ENCODE data around the gene BNIP2.

The BNIP2 gene, protein sequence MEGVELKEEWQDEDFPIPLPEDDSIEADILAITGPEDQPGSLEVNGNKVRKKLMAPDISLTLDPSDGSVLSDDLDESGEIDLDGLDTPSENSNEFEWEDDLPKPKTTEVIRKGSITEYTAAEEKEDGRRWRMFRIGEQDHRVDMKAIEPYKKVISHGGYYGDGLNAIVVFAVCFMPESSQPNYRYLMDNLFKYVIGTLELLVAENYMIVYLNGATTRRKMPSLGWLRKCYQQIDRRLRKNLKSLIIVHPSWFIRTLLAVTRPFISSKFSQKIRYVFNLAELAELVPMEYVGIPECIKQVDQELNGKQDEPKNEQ

DNA sequence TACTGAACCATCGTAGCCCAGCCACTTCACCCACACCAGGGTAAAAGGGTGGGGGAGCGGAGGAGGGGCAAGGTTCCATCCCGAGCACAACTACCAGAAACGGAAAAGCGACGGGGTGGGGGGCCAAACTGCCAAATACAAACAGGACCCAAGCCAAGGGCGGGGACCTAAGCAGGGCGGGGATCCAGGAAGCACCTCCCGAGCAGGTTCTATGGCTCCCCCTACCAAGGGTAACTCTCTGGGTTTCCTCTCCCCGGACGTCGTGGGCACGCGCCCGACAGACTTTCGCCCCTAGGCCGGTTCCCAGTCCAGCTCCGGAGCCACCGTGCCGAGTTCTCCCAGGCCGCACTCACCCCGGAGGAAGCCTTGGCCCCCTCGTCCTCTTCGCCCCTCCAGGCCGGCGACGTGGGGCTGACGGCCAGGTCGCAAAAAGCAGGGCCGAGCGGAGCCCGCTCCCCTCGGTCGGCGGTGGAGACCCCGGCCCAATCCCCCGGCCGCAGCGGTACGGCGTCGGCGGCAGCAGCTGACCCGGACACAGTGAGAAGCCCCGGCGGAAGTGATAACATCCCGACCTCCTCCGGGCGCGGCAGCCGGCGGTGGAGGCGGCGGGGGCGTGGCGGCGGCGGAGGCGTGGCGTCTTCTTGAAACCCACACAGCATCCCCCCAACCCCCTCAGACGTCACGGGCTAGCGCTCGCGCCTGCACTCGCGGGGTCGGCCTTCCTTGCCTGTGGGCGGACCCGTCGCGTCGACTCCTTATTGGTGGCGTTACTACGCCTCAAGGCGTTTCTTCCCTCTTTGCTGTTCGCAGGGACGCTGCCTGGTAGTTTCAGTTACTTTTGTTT is at the start of gene BNIP2:
TSS of gene BNIP2 (minus strand) at position 539 of the 844 bp plus-strand sequence. CDS start 6,863 bp downstream, outside the sequence.
- peak within 1 kb of the TSS; percentile 96 for H3K27ac ChIP-seq
- POLR2A ChIA-PET (ENCODE audit: low non-redundant PET), result interaction anchor here (0.7 kb wide), 1 partner anchor 13 kb away, joined by 7 read pairs; no protein-coding TSS in a partner anchor
- CTCF ChIA-PET, result interaction anchor here (0.7 kb wide), 1 partner anchor 1427 kb away, joined by 4 read pairs; no protein-coding TSS in a partner anchor
- peak; percentile 97 for DNase-seq (ENCODE audit: low spot score)
- TF ChIP-seq, protein P1, sequence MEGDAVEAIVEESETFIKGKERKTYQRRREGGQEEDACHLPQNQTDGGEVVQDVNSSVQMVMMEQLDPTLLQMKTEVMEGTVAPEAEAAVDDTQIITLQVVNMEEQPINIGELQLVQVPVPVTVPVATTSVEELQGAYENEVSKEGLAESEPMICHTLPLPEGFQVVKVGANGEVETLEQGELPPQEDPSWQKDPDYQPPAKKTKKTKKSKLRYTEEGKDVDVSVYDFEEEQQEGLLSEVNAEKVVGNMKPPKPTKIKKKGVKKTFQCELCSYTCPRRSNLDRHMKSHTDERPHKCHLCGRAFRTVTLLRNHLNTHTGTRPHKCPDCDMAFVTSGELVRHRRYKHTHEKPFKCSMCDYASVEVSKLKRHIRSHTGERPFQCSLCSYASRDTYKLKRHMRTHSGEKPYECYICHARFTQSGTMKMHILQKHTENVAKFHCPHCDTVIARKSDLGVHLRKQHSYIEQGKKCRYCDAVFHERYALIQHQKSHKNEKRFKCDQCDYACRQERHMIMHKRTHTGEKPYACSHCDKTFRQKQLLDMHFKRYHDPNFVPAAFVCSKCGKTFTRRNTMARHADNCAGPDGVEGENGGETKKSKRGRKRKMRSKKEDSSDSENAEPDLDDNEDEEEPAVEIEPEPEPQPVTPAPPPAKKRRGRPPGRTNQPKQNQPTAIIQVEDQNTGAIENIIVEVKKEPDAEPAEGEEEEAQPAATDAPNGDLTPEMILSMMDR (conservative IDR thresholded peaks at IDR 0.05; ENCODE audit: low read depth), result no peak

DNA sequence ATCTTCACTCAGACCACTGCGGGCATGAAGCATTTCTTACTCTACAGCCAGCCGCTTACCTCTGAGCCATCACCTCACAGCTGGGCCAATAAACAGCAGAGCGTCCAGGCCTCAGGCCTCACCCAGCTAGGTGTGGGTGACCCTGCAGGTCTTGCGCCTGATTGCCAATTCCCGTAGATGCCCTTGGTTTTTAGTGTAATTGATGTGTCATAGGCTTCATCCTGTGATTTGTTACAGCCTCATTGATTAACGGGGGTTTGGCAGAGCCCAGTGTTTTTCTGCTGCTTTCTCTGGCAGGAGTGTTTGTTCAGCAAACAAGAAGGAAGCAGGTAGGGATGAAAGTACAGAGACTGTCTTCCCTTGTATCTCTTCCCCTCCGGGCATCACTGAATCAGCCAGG is 49.6 kb upstream of the BNIP2 start:
- POLR2A ChIA-PET (ENCODE audit: low non-redundant PET), result no interaction called here
- CTCF ChIA-PET, result interaction anchor here (0.7 kb wide), 1 partner anchor 238 kb away, joined by 3 read pairs; no protein-coding TSS in a partner anchor
- H3K27ac ChIP-seq, result no peak overlapping the region
- DNase-seq (ENCODE audit: low spot score), result no peak
- TF ChIP-seq, protein P1 (conservative IDR thresholded peaks at IDR 0.05; ENCODE audit: low read depth), result no peak

DNA sequence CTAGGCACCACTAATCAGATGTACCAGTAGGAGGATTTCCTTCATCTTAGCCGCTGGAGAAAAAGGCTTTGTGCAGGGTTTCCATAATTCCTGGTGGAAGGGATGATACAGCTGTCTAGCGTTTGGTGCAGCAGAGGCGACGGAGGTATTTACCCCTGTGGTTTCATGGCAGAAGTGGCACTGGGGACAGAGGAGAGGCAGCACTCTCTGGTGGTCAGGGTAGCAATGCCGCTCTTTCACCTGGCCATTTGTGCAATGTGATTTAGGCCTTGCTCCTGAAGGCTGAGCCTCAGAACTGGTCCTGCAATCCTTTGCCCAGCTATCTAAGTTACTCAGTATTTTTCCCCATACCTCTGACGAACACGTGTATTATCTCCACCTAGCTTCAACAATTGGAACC is 47.1 kb upstream of the BNIP2 start:
- TF ChIP-seq, protein P1 (conservative IDR thresholded peaks at IDR 0.05; ENCODE audit: low read depth), result no peak
- H3K27ac ChIP-seq, result no peak overlapping the region
- no peak for DNase-seq (ENCODE audit: low spot score)
- CTCF ChIA-PET, result interaction anchor here (0.8 to 1.3 kb wide), 2 partner anchors 11 to 26 kb away, joined by 3 to 5 read pairs; no protein-coding TSS in a partner anchor
- POLR2A ChIA-PET (ENCODE audit: low non-redundant PET), result no interaction called here

DNA sequence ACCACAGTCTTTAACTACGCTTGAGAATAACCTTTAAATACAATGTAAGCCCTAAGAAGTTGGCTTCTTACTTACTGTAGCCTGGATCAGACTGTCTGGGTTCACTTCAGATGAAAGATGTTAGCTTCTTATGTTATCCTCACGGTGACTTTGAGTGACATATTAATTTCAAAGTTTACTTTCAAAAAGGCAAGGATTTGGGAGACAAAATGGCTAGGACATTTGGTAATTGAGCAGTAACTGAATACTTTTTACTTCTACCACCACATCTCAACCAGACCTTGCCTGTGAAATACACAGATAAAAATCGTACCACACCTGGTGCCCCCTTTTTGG is 36.0 kb upstream of the BNIP2 start:
- TF ChIP-seq, protein P1 (conservative IDR thresholded peaks at IDR 0.05; ENCODE audit: low read depth), result peak; percentile 45; the same call in 1 of the 2 replicates
- H3K27ac ChIP-seq, result no peak overlapping the region
- ChIA-PET POLR2A (ENCODE audit: low non-redundant PET) (no interaction called here), CTCF (interaction anchor here (0.6 to 1.4 kb wide), 14 partner anchors 9 to 1272 kb away, joined by 3 to 13 read pairs (median 4); no protein-coding TSS in a partner anchor)
- DNase-seq (ENCODE audit: low spot score), result no peak

DNA sequence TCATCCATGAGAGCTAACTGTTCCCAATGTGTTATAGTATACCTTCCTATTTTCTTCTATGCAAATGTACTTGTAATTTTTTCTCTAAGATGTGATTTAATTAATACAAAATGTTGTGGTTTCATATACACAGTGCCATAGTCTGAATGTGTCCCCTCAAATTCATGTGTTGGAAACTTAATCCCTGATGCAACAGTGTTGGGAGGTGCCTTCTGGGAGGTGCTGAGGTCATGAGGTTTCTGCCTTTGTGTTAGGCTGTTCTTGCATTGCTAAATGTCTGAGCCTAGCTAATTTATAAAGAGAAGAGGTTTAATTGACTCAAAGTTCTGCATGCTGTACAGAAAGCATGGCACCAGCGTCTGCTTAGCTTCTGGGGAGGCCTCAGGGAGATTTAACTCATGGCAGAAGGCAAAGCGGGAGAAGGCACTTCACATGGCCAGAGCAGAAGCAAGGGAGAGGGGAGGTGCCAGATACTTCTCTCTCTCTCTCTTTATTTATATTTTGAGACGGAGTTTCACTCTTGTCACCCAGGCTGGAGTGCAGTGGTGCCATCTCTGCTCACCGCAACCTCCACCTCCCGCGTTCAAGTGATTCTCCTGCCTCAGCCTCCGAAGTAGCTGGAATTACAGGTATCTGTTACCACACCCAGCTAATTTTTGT is 34.7 kb upstream of the BNIP2 start:
- CTCF ChIA-PET, result interaction anchor here (0.6 to 1.4 kb wide), 7 partner anchors 12 to 657 kb away, joined by 3 to 13 read pairs (median 4); no protein-coding TSS in a partner anchor
- POLR2A ChIA-PET (ENCODE audit: low non-redundant PET), result no interaction called here

More for the DNA sequence above, 34.7 kb upstream of the BNIP2 start:
- H3K27ac ChIP-seq, result no peak overlapping the region
- TF ChIP-seq, protein P1 (conservative IDR thresholded peaks at IDR 0.05; ENCODE audit: low read depth), result no peak
- DNase-seq (ENCODE audit: low spot score), result no peak

Measured in RWPE1 (cell line).